ENCODE data around the gene PPP1R9B. TPM values are rescaled to one million over a fixed set of nuclear protein-coding genes. Genes with fewer than 3 reads are reported as not detected.

Gene PPP1R9B
- total and polyA plus RNA-seq, 2 experiments from 2014 or later, result 5.1 to 26.2 TPM

DNA sequence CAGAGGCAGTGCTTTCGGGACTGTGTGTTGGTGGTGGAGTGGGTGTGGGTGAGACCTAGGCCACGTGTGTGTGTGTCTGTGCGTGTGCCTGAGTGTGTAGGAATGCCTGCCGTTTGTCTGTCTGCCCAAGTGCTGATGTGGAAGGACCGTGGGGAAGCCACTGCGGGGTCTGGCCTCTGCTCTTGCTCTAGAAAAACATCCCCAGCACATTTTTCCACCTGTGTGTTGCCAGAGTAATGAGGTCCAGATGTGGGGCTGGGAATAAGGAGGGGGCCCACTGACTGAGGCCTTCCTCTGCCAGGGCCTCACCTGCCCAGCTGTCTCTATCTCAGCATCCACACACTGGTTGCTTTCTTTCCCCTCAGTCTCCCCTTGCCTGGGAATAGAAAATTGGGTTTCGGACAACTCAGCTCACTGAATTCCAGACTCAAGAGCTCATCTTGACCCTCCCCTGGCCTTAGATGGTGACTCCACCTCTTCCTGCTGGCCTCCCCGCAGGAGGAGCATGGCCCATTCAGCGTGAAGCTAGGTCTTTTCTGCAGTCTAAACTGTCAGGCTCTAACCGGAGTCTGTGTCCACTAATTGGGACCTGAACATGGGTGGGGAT is 23.0 kb upstream of the PPP1R9B start:
- 47% methylated on average over 10 of the region's 10 CpGs for WGBS (ENCODE audit: low lambda C conversion rate, missing lambda C conversion rate)
- Histone ChIP-seq H3K79me2 (no peaks in the 10 kb centered on the region), H3K4me3 (no peak overlapping the region), H4K20me1 (ENCODE audit: insufficient read depth, poor library complexity, severe bottlenecking) (no peaks in the 10 kb centered on the region), H3K36me3 (replicated peaks; ENCODE audit: insufficient read depth, low read depth) (no peaks in the 10 kb centered on the region), H3K9me3 (ENCODE audit: low read depth) (no peaks in the 10 kb centered on the region), H3K27ac (peak overlapping the region; percentile 83), H3K4me1 (ENCODE audit: insufficient read depth) (peaks cover 40% of the 10 kb centered on the region), H3K9me2 (replicated peaks; ENCODE audit: insufficient read depth) (no peaks in the 10 kb centered on the region), H3K4me2 (peak overlapping the region; percentile 27), H2AFZ (no peak overlapping the region), H3K27me3 (no peaks in the 10 kb centered on the region)
- no peak for DNase-seq (ENCODE audit: low spot score)
- TF ChIP-seq EZH2phosphoT487 (IDR thresholded peaks at IDR 0.05; ENCODE audit: low read depth, severe bottlenecking, unreplicated experiment) (no peak), EZH2 (IDR thresholded peaks at IDR 0.05; ENCODE audit: borderline replicate concordance) (no peak)
- TF ChIP-seq, protein P1, sequence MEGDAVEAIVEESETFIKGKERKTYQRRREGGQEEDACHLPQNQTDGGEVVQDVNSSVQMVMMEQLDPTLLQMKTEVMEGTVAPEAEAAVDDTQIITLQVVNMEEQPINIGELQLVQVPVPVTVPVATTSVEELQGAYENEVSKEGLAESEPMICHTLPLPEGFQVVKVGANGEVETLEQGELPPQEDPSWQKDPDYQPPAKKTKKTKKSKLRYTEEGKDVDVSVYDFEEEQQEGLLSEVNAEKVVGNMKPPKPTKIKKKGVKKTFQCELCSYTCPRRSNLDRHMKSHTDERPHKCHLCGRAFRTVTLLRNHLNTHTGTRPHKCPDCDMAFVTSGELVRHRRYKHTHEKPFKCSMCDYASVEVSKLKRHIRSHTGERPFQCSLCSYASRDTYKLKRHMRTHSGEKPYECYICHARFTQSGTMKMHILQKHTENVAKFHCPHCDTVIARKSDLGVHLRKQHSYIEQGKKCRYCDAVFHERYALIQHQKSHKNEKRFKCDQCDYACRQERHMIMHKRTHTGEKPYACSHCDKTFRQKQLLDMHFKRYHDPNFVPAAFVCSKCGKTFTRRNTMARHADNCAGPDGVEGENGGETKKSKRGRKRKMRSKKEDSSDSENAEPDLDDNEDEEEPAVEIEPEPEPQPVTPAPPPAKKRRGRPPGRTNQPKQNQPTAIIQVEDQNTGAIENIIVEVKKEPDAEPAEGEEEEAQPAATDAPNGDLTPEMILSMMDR (IDR thresholded peaks at IDR 0.05; ENCODE audit: poor library complexity), result no peak

DNA sequence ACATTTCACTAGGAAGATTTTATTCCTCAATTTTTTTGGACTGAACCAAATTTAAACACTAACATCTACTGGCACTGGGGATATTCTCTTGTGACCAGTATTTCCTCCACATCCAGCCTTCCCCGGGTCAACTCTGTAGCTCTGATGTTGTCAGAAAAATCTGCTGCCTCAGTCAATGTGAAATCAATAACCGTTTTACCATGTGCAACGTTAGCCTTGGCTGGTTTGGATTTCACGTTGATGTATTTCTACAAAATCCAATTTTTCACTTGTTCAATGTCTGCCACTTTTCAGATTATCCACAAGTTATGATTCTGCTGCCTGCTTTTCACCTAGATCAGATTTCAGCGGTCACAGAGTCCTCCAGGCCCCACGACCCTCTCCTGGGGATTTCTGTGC is 22.5 kb upstream of the PPP1R9B start:
- H2AFZ ChIP-seq, result no peak overlapping the region
- TF ChIP-seq EZH2phosphoT487 (IDR thresholded peaks at IDR 0.05; ENCODE audit: low read depth, severe bottlenecking, unreplicated experiment) (no peak), EZH2 (IDR thresholded peaks at IDR 0.05; ENCODE audit: borderline replicate concordance) (no peak)
- TF ChIP-seq, protein P1 (IDR thresholded peaks at IDR 0.05; ENCODE audit: poor library complexity), result no peak
- H4K20me1 ChIP-seq (ENCODE audit: insufficient read depth, poor library complexity, severe bottlenecking), result no peaks in the 10 kb centered on the region
- peak overlapping the region; percentile 27 for H3K4me2 ChIP-seq
- H3K9me3 ChIP-seq (ENCODE audit: low read depth), result no peaks in the 10 kb centered on the region
- no peak for DNase-seq (ENCODE audit: low spot score)
- WGBS (ENCODE audit: low lambda C conversion rate, missing lambda C conversion rate), result 58% methylated on average over 6 of the region's 6 CpGs
- H3K79me2 ChIP-seq, result no peaks in the 10 kb centered on the region
- no peaks in the 10 kb centered on the region for H3K36me3 ChIP-seq (replicated peaks; ENCODE audit: insufficient read depth, low read depth)
- no peaks in the 10 kb centered on the region for H3K9me2 ChIP-seq (replicated peaks; ENCODE audit: insufficient read depth)
- H3K4me3 ChIP-seq, result no peak overlapping the region
- peak overlapping the region; percentile 83 for H3K27ac ChIP-seq
- peaks cover 35% of the 10 kb centered on the region for H3K4me1 ChIP-seq (ENCODE audit: insufficient read depth)
- no peaks in the 10 kb centered on the region for H3K27me3 ChIP-seq

DNA sequence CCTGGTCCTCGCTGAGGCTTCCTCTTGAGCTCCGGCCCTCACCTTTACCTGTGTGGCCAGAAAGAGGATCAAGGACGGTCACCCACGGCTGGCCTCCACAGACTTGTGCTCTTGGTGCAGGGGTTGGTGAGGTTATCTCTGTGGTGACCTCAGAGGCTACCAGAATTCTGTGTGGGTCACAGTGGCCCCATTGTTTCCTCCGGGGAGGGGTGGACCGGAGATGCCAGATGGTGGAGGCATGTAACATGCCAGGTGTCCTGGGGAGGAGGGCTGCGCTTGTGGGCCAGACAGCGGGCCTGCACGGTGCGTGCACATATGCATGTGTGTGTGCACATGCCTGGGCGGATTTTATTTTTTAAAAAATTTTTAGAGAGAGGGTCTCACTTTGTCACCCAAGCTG is 21.7 kb upstream of the PPP1R9B start:
- no peak for TF ChIP-seq EZH2phosphoT487 (IDR thresholded peaks at IDR 0.05; ENCODE audit: low read depth, severe bottlenecking, unreplicated experiment)
- TF ChIP-seq, protein P1 (IDR thresholded peaks at IDR 0.05; ENCODE audit: poor library complexity), result no peak
- no peak for TF ChIP-seq EZH2 (IDR thresholded peaks at IDR 0.05; ENCODE audit: borderline replicate concordance)
- H3K4me2 ChIP-seq, result no peak overlapping the region
- peak overlapping the region; percentile 83 for H3K27ac ChIP-seq
- no peaks in the 10 kb centered on the region for H3K36me3 ChIP-seq (replicated peaks; ENCODE audit: insufficient read depth, low read depth)
- no peak overlapping the region for H2AFZ ChIP-seq
- H3K4me3 ChIP-seq, result no peak overlapping the region
- no peak for DNase-seq (ENCODE audit: low spot score)
- 94% methylated on average over 11 of the region's 11 CpGs for WGBS (ENCODE audit: low lambda C conversion rate, missing lambda C conversion rate)
- H3K79me2 ChIP-seq, result no peaks in the 10 kb centered on the region
- H3K9me2 ChIP-seq (replicated peaks; ENCODE audit: insufficient read depth), result no peaks in the 10 kb centered on the region
- no peaks in the 10 kb centered on the region for H4K20me1 ChIP-seq (ENCODE audit: insufficient read depth, poor library complexity, severe bottlenecking)
- no peaks in the 10 kb centered on the region for H3K27me3 ChIP-seq
- H3K4me1 ChIP-seq (ENCODE audit: insufficient read depth), result peaks cover 27% of the 10 kb centered on the region
- no peaks in the 10 kb centered on the region for H3K9me3 ChIP-seq (ENCODE audit: low read depth)

Data from hepatocyte (in vitro differentiated cells).